ENCODE data around the gene C14orf132. TPM values are rescaled to one million over a fixed set of nuclear protein-coding genes. Genes with fewer than 3 reads are reported as not detected.
"Not testable (repeated sequence)": the region's sequence is repeated elsewhere in the genome, so short reads cannot be mapped to it uniquely, and the experiment has no call there.

Gene C14orf132
- 100 to 1,000 TPM in 1 of 2 donors, 10 to 100 TPM in 1; 70.8 to 122 TPM for total RNA-seq
- long read RNA-seq, donor 1, full-length matches to known transcripts: 15 of 70 reads
- long read RNA-seq, donor 1, partial matches to known transcripts: 0 of 70 reads
- long read RNA-seq, donor 1, other reads (novel, unspliced or antisense): 55 of 70 reads
- long read RNA-seq, donor 2, full-length matches to known transcripts: 9 of 82 reads
- long read RNA-seq, donor 2, partial matches to known transcripts: 0 of 82 reads
- long read RNA-seq, donor 2, other reads (novel, unspliced or antisense): 73 of 82 reads

GRCh38 chr14:96038920-96039632 is at the start of gene C14orf132:
C14orf132 (plus strand) TSS chr14:96039362; CDS start chr14:96039501, 139 bp downstream.
- intact Hi-C loops (cut with DNase I): no loop called here
- DNase-seq (ENCODE audit: low spot score): peak; percentile 90

GRCh38 chr14:95993768-95994592 is 45.2 kb upstream of the C14orf132 start:
- intact Hi-C loops (cut with DNase I): loop anchor here (5.0 to 10.0 kb wide), 3 partner anchors 281 to 439 kb away; no protein-coding TSS in a partner anchor
- DNase-seq (ENCODE audit: low spot score): no peak

GRCh38 chr14:95994593-95994928 is 44.6 kb upstream of the C14orf132 start:
- intact Hi-C loops (cut with DNase I): loop anchor here (5.0 to 10.0 kb wide), 3 partner anchors 280 to 440 kb away; no protein-coding TSS in a partner anchor
- no peak for DNase-seq (ENCODE audit: low spot score)

GRCh38 chr14:95998656-95999055 is 40.5 kb upstream of the C14orf132 start:
- intact Hi-C loops (cut with DNase I): loop anchor here (5.0 to 10.0 kb wide), 3 partner anchors 276 to 571 kb away; no protein-coding TSS in a partner anchor
- no peak for DNase-seq (ENCODE audit: low spot score)

GRCh38 chr14:96001866-96002497 is 37.2 kb upstream of the C14orf132 start:
- intact Hi-C loops (cut with DNase I): loop anchor here (2.0 to 10.0 kb wide), 3 partner anchors 93 to 273 kb away; no protein-coding TSS in a partner anchor
- DNase-seq (ENCODE audit: low spot score): no peak

- intact Hi-C loops (cut with DNase I): loop anchor here (10.0 kb wide), 2 partner anchors 92 to 272 kb away; no protein-coding TSS in a partner anchor
- no peak for DNase-seq (ENCODE audit: low spot score)
Observed at GRCh38 chr14:96002498-96002884, 36.7 kb upstream of the C14orf132 start.

- intact Hi-C loops (cut with DNase I): no loop called here
Observed at GRCh38 chr14:96011131-96011530, 28.0 kb upstream of the C14orf132 start.

GRCh38 chr14:96011607-96012006 is 27.6 kb upstream of the C14orf132 start:
- no peak for DNase-seq (ENCODE audit: low spot score)
- intact Hi-C loops (cut with DNase I): no loop called here

More at GRCh38 chr14:96011131-96011530, 28.0 kb upstream of the C14orf132 start:
- DNase-seq (ENCODE audit: low spot score): no peak

- intact Hi-C loops (cut with DNase I); DNase-seq (ENCODE audit: low spot score): not testable (repeated sequence)
Observed at GRCh38 chr14:96012757-96013156, 26.4 kb upstream of the C14orf132 start.

- DNase-seq (ENCODE audit: low spot score): no peak
- intact Hi-C loops (cut with DNase I): no loop called here
Observed at GRCh38 chr14:96014176-96014575, 25.0 kb upstream of the C14orf132 start.

GRCh38 chr14:96016501-96017160 is 22.5 kb upstream of the C14orf132 start:
- intact Hi-C loops (cut with DNase I): no loop called here
- DNase-seq (ENCODE audit: low spot score): no peak

- intact Hi-C loops (cut with DNase I): no loop called here
- DNase-seq (ENCODE audit: low spot score): no peak
Observed at GRCh38 chr14:96017882-96018281, 21.3 kb upstream of the C14orf132 start.

GRCh38 chr14:96027431-96028355 is 11.5 kb upstream of the C14orf132 start:
- intact Hi-C loops (cut with DNase I): no loop called here
- no peak for DNase-seq (ENCODE audit: low spot score)

- intact Hi-C loops (cut with DNase I): no loop called here
- DNase-seq (ENCODE audit: low spot score): no peak
Observed at GRCh38 chr14:96029089-96029645, 10.0 kb upstream of the C14orf132 start.

GRCh38 chr14:96030108-96030760 is 8.9 kb upstream of the C14orf132 start:
- intact Hi-C loops (cut with DNase I): no loop called here
- no peak for DNase-seq (ENCODE audit: low spot score)

GRCh38 chr14:96031691-96032090 is 7.5 kb upstream of the C14orf132 start:
- intact Hi-C loops (cut with DNase I): no loop called here
- no peak for DNase-seq (ENCODE audit: low spot score)

GRCh38 chr14:96035456-96035855 is 3.7 kb upstream of the C14orf132 start:
- intact Hi-C loops (cut with DNase I): no loop called here
- DNase-seq (ENCODE audit: low spot score): no peak
